Measurements from ENCODE around the gene LRIG1.

The LRIG1 gene

GRCh38 chr3:66487465-66487864, 13.4 kb downstream of the LRIG1 start:
- peak; percentile 52 for DNase-seq

- peak; percentile 91 for DNase-seq
Observed at GRCh38 chr3:66486646-66487045, 14.2 kb downstream of the LRIG1 start.

- DNase-seq, result peak; percentile 76
Observed at GRCh38 chr3:66486202-66486601, 14.6 kb downstream of the LRIG1 start.

- peak; percentile 46 for DNase-seq
Observed at GRCh38 chr3:66485291-66485968, 15.4 kb downstream of the LRIG1 start.

- no peak for DNase-seq
Observed at GRCh38 chr3:66484106-66484844, 16.5 kb downstream of the LRIG1 start.

GRCh38 chr3:66483409-66483906, 17.4 kb downstream of the LRIG1 start:
- peak; percentile 80 for DNase-seq

- peak; percentile 68 for DNase-seq
Observed at GRCh38 chr3:66483006-66483405, 17.8 kb downstream of the LRIG1 start.

GRCh38 chr3:66482018-66482404, 18.8 kb downstream of the LRIG1 start:
- DNase-seq, result no peak

GRCh38 chr3:66481071-66482017, 19.5 kb downstream of the LRIG1 start:
- DNase-seq, result no peak

- peak; percentile 89 for DNase-seq
Observed at GRCh38 chr3:66480666-66481065, 20.2 kb downstream of the LRIG1 start.

GRCh38 chr3:66479532-66479947, 21.3 kb downstream of the LRIG1 start:
- DNase-seq, result no peak

- DNase-seq, result no peak
Observed at GRCh38 chr3:66478960-66479359, 21.9 kb downstream of the LRIG1 start.

- DNase-seq, result no peak
Observed at GRCh38 chr3:66477856-66478255, 23.0 kb downstream of the LRIG1 start.

- peak; percentile 61 for DNase-seq
Observed at GRCh38 chr3:66476852-66477381, 23.9 kb downstream of the LRIG1 start.

GRCh38 chr3:66475386-66476020, 25.3 kb downstream of the LRIG1 start:
- no peak for DNase-seq

- peak; percentile 66 for DNase-seq
Observed at GRCh38 chr3:66473692-66474091, 27.1 kb downstream of the LRIG1 start.

GRCh38 chr3:66473181-66473580, 27.6 kb downstream of the LRIG1 start:
- peak; percentile 18 for DNase-seq

- peak; percentile 65 for DNase-seq
Observed at GRCh38 chr3:66472313-66473134, 28.3 kb downstream of the LRIG1 start.

GRCh38 chr3:66470956-66471686, 29.7 kb downstream of the LRIG1 start:
- no peak for DNase-seq

- no peak for DNase-seq
Observed at GRCh38 chr3:66470285-66470684, 30.5 kb downstream of the LRIG1 start.

- peak; percentile 51 for DNase-seq
Observed at GRCh38 chr3:66469220-66469640, 31.6 kb downstream of the LRIG1 start.

Measured in fibroblast of upper back skin (primary cell).